CD14-positive monocyte (primary cell): Measurements from ENCODE around the gene CATSPERZ. TPM values are rescaled to one million over a fixed set of nuclear protein-coding genes. Genes with fewer than 3 reads are reported as not detected.
A peak's percentile ranks its signal among the peaks of the same experiment; 100 is the strongest.

ENCODE experiments used
- DNase-seq, 3 donors: peaks; one replicate each; pipeline ENCODE4 v3.0.0-alpha.2; 2011 to 2022
- H2AFZ ChIP-seq: 2 replicates; pipeline ENCODE4 v1.6.0; 2012; ENCODE audit warnings: mild to moderate bottlenecking, low read depth, low read length, inconsistent platforms; ENCODE audit not compliant: insufficient read depth, poor library complexity, severe bottlenecking
- H3K27ac ChIP-seq, 2 donors: 1 replicate in 1 of 2; 2 replicates in 1 of 2; pipeline ENCODE4 v1.5.1; 2012 to 2013; ENCODE audit warnings: low read length in 2 of 2, control low read depth in 1 of 2, inconsistent platforms in 1 of 2, low read depth in 1 of 2, mild to moderate bottlenecking in 1 of 2
- H3K27me3 ChIP-seq, 2 donors: one replicate each; pipeline versions ENCODE4 v1.6.0 to v1.6.1; 2011 to 2013; ENCODE audit warnings: low read length in 2 of 2; ENCODE audit not compliant: control insufficient read depth in 2 of 2, insufficient read depth in 2 of 2
- H3K36me3 ChIP-seq, 2 donors: replicated peaks in 1 of 2; 1 replicate in 1 of 2; 2 replicates in 1 of 2; pipeline versions ENCODE4 v1.5.1 to v1.6.1; 2012 to 2013; ENCODE audit warnings: low read length in 2 of 2, control low read depth in 1 of 2, inconsistent platforms in 1 of 2, mild to moderate bottlenecking in 1 of 2; ENCODE audit not compliant: insufficient read depth in 2 of 2, control insufficient read depth in 1 of 2
- H3K4me1 ChIP-seq, 2 donors: 1 replicate in 1 of 2; 2 replicates in 1 of 2; pipeline versions ENCODE4 v1.5.1 to v1.6.1; 2012 to 2013; ENCODE audit warnings: low read length in 2 of 2, control low read depth in 1 of 2, inconsistent platforms in 1 of 2, mild to moderate bottlenecking in 1 of 2, moderate library complexity in 1 of 2; ENCODE audit not compliant: insufficient read depth in 2 of 2, control insufficient read depth in 1 of 2
- H3K4me2 ChIP-seq: replicated peaks from 2 replicates; pipeline ENCODE3; 2012; ENCODE audit warnings: low read length, moderate library complexity, mild to moderate bottlenecking; ENCODE audit not compliant: poor library complexity, severe bottlenecking; ENCODE audit errors: extremely low read depth
- H3K4me3 ChIP-seq, 3 experiments: fragments of 200-600 bp in 1 of 3; sonication (generic) in 1 of 3; replicated peaks in 1 of 3; 1 replicate in 2 of 3; 2 replicates in 1 of 3; pipeline ENCODE4 v1.5.1; 2011 to 2013; ENCODE audit warnings: low read length in 3 of 3, mild to moderate bottlenecking in 3 of 3, control low read depth in 2 of 3, low read depth in 2 of 3, inconsistent platforms in 1 of 3, moderate library complexity in 1 of 3
- H3K79me2 ChIP-seq: 2 replicates; pipeline ENCODE4 v1.6.0; 2012; ENCODE audit warnings: mild to moderate bottlenecking, control low read depth, inconsistent platforms, low read length, moderate library complexity; ENCODE audit not compliant: insufficient read depth
- H3K9ac ChIP-seq: 2 replicates; pipeline ENCODE4 v1.6.0; 2017; ENCODE audit warnings: low read length, mild to moderate bottlenecking; ENCODE audit not compliant: insufficient read depth, poor library complexity, severe bottlenecking
- H3K9me3 ChIP-seq, 2 donors: replicated peaks in 1 of 2; 1 replicate in 1 of 2; 2 replicates in 1 of 2; pipeline versions ENCODE4 v1.5.1 to v1.6.1; 2012 to 2013; ENCODE audit warnings: low read length in 2 of 2, control low read depth in 1 of 2; ENCODE audit not compliant: control insufficient read depth in 1 of 2, insufficient read depth in 1 of 2
- H4K20me1 ChIP-seq: 2 replicates; pipeline ENCODE4 v1.6.0; 2012; ENCODE audit warnings: mild to moderate bottlenecking, low read length, control low read depth, moderate library complexity; ENCODE audit not compliant: insufficient read depth
- H3K27ac Mint-ChIP-seq, 7 donors: one replicate each; pipeline ENCODE4 v1.8.0; 2020; ENCODE audit warnings: mild to moderate bottlenecking in 7 of 7, mixed read lengths in 7 of 7, moderate library complexity in 6 of 7, inconsistent platforms in 2 of 7
- H3K27me3 Mint-ChIP-seq, 3 donors: one replicate each; pipeline ENCODE4 v1.8.0; 2021 to 2022; ENCODE audit warnings: low read depth in 3 of 3, mild to moderate bottlenecking in 3 of 3, mixed read lengths in 3 of 3, moderate library complexity in 3 of 3, inconsistent platforms in 1 of 3
- H3K36me3 Mint-ChIP-seq, 2 donors: one replicate each; pipeline ENCODE4 v1.8.0; 2020; ENCODE audit warnings: mixed read lengths in 2 of 2, inconsistent platforms in 1 of 2, mild to moderate bottlenecking in 1 of 2
- H3K4me1 Mint-ChIP-seq: one replicate; pipeline ENCODE4 v1.8.0; 2020; ENCODE audit warnings: mild to moderate bottlenecking, mixed read lengths
- H3K4me3 Mint-ChIP-seq, 2 donors: one replicate each; pipeline ENCODE4 v1.8.0; 2020; ENCODE audit warnings: mild to moderate bottlenecking in 2 of 2, mixed read lengths in 2 of 2, moderate library complexity in 1 of 2
- H3K9me3 Mint-ChIP-seq, 7 donors: one replicate each; pipeline ENCODE4 v1.8.0; 2020 to 2022; ENCODE audit warnings: mixed read lengths in 7 of 7, mild to moderate bottlenecking in 6 of 7, moderate library complexity in 6 of 7, inconsistent platforms in 2 of 7
- WGBS: methylation state at CpG from one replicate; pipeline ENCODE4 v1.1.5; 2013; ENCODE audit warnings: missing lambda C conversion rate; ENCODE audit not compliant: insufficient coverage; 5-methylcytosine and 5-hydroxymethylcytosine counted together
- intact Hi-C, 2 donors: fragments of 100-400 bp; cut with micrococcal nuclease; formaldehyde crosslinking; loops; one replicate each; pipeline versions ENCODE4 v1.15.0 to v1.15.1; 2023
- polyA plus RNA-seq, 3 donors: library from polyadenylated mRNA; depleted of rRNA in 1 of 3; unstranded in 2 of 3; stranded (reverse) in 1 of 3; fragments of 300-500 nt in 2 of 3; fragments of >200 nt in 1 of 3; fragmentation: Illumina TruSeq in 2 of 3; gene quantifications; 1 replicate in 2 of 3; 2 replicates in 1 of 3; pipeline ENCODE4 v1.2.3, GENCODE V29; 2012 to 2021
- TF ChIP-seq, protein P1 (sequence below): fragments of 200-600 bp; IDR thresholded peaks from one replicate; pipeline ENCODE4 v1.8.0; 2022; ENCODE audit warnings: antibody characterized with exemption, mild to moderate bottlenecking

CATSPERZ gene
- polyA plus RNA-seq, 3 donors: not detected

DNA sequence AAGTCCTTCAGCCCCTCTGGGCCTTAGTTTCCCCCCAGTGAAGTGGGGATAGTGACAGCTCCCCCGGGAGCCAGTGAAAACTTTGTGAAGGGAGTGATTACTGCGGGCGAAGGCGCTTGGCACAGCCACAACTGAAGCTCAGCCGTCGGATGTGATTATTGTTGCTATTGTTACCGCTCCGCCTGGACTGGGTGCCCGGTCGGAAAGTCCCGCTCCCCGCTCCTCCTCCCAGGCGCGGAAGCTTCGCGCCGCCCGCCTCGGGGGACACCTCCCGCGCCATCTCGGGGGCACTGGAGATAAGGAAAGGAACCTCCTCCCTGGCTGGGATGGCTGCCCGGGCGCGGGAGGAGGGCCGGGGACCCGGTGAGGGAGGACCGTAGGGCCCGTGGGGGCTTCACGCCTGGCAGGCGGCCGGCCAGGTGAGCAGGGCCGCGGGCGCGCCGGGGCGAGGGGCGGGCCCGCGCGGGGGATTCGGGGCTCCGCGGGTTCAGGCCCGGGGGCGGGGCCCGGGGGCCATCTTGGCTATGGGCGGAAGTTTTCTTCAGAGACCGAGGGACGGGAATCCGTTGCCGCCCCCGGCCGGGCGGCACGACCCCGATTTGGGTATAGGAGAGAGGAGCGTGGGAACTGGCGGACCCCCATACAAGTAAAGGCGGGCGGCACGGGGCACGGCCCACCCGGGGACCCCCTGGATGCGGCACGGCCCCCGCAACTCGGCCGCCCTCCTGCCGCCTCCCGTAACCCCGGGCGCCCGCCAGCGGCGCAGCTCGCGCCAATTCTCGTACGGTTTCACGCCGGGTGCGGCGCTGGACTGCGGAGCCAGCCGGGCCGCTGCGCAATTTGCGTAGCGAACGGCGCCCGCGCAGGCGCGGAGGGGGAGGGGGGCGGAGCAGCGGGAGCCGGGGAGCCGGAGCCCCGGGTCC lies 14.9 kb upstream of the CATSPERZ start, which contains the start of gene GPR137:
TSS of gene GPR137 (plus strand) at position 887 of the 923 bp plus-strand sequence. CDS start 677 bp downstream, outside the sequence.
- peak within 1 kb of the TSS; percentile 74 to 98 (median 81) for H3K4me3 ChIP-seq
- H3K36me3 ChIP-seq: no peaks in the 10 kb centered on the region
- peak within 1 kb of the TSS; percentile 91 to 100 for H3K27ac ChIP-seq
- peak; percentile 80 to 83 (median 81) for DNase-seq
- H3K9ac ChIP-seq: peak within 1 kb of the TSS; percentile 79
- H3K4me1 Mint-ChIP-seq: peaks cover 24% of the 10 kb centered on the region
- H3K4me2 ChIP-seq: peak within 1 kb of the TSS; percentile 81
- no peaks in the 10 kb centered on the region for H3K9me3 ChIP-seq
- peaks cover 5% of the 10 kb centered on the region for H3K79me2 ChIP-seq
- H2AFZ ChIP-seq: peak within 1 kb of the TSS; percentile 84
- H3K27me3 Mint-ChIP-seq: peaks cover 9 to 20% (median 9%) of the 10 kb centered on the region in 3 donors
- H3K27me3 ChIP-seq: peaks cover 1 to 5% of the 10 kb centered on the region in 2 donors
- H3K9me3 Mint-ChIP-seq: no peaks in the 10 kb centered on the region
- H3K4me3 Mint-ChIP-seq: peak within 1 kb of the TSS; percentile 86 to 90
- no peaks in the 10 kb centered on the region for H4K20me1 ChIP-seq
- TF ChIP-seq, protein P1, sequence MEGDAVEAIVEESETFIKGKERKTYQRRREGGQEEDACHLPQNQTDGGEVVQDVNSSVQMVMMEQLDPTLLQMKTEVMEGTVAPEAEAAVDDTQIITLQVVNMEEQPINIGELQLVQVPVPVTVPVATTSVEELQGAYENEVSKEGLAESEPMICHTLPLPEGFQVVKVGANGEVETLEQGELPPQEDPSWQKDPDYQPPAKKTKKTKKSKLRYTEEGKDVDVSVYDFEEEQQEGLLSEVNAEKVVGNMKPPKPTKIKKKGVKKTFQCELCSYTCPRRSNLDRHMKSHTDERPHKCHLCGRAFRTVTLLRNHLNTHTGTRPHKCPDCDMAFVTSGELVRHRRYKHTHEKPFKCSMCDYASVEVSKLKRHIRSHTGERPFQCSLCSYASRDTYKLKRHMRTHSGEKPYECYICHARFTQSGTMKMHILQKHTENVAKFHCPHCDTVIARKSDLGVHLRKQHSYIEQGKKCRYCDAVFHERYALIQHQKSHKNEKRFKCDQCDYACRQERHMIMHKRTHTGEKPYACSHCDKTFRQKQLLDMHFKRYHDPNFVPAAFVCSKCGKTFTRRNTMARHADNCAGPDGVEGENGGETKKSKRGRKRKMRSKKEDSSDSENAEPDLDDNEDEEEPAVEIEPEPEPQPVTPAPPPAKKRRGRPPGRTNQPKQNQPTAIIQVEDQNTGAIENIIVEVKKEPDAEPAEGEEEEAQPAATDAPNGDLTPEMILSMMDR: no peak
- intact Hi-C loops: loop anchor here (1.0 to 5.0 kb wide), 4 partner anchors 14 to 33 kb away; partner anchors contain the start of genes CATSPERZ (in 1 of the 2) and PLCB3 (in 1 of the 2)
- whole genome bisulfite sequencing: under 1% methylated on average over 90 of the region's 102 CpGs
- H3K27ac Mint-ChIP-seq: peak within 1 kb of the TSS; percentile 92 to 98 (median 96)
- H3K4me1 ChIP-seq: peaks cover 20 to 24% of the 10 kb centered on the region in 2 donors
- peaks cover 15 to 17% of the 10 kb centered on the region in 2 donors for H3K36me3 Mint-ChIP-seq
